AG04450 (cell line): ENCODE measurements around the gene ZFP36L1. TPM values are rescaled to one million over a fixed set of nuclear protein-coding genes. Genes with fewer than 3 reads are reported as not detected.

ENCODE experiments used
- CTCF ChIA-PET: fragments of 300-600, 350-600 bp; formaldehyde crosslinking; extraction: SDS; loops from one replicate; lab custom pipeline; 2022; ENCODE audit warnings: antibody characterized with exemption, inconsistent platforms; lab: Charles Lee
- POLR2A ChIA-PET: fragments of 350-600 bp; formaldehyde crosslinking; extraction: SDS; loops from one replicate; lab custom pipeline; 2021; ENCODE audit warnings: antibody characterized with exemption, inconsistent platforms; lab: Yijun Ruan, JAX
- DNase-seq: peaks from one replicate; pipeline ENCODE4 v3.0.0-alpha.2; 2011; ENCODE audit warnings: low read depth, low spot score
- H3K27ac ChIP-seq: one replicate; pipeline ENCODE4 v1.5.1; 2012; ENCODE audit warnings: low read depth, low read length, control low read depth
- H3K27me3 ChIP-seq: one replicate; pipeline ENCODE4 v1.6.0; 2012; ENCODE audit warnings: low read length; ENCODE audit not compliant: control insufficient read depth, insufficient read depth
- H3K4me3 ChIP-seq: 2 replicates; pipeline ENCODE4 v1.5.1; 2011; ENCODE audit warnings: mild to moderate bottlenecking, low read depth, low read length, control low read depth
- H3K9me3 ChIP-seq: 2 replicates; pipeline ENCODE4 v1.5.1; 2012; ENCODE audit warnings: low read length; ENCODE audit not compliant: control insufficient read depth, insufficient read depth
- polyA plus RNA-seq: library from polyadenylated mRNA; depleted of rRNA; stranded (reverse); fragments of >200 nt; gene quantifications from 2 replicates; pipeline ENCODE4 v1.2.3, GENCODE V29; 2011
- TF ChIP-seq, protein P1 (sequence below): IDR thresholded peaks from 2 replicates; pipeline ENCODE4 v1.5.1; 2011; ENCODE audit warnings: low read depth, low read length, control low read depth, inconsistent platforms

ZFP36L1 gene
- polyA plus RNA-seq, 1 experiment: 54.4 TPM

- Histone ChIP-seq H3K27ac (no peak overlapping the region), H3K27me3 (no peaks in the 10 kb centered on the region), H3K9me3 (no peaks in the 10 kb centered on the region), H3K4me3 (no peak overlapping the region)
- ChIA-PET POLR2A (no interaction called here), CTCF (no interaction called here)
- TF ChIP-seq, protein P1, sequence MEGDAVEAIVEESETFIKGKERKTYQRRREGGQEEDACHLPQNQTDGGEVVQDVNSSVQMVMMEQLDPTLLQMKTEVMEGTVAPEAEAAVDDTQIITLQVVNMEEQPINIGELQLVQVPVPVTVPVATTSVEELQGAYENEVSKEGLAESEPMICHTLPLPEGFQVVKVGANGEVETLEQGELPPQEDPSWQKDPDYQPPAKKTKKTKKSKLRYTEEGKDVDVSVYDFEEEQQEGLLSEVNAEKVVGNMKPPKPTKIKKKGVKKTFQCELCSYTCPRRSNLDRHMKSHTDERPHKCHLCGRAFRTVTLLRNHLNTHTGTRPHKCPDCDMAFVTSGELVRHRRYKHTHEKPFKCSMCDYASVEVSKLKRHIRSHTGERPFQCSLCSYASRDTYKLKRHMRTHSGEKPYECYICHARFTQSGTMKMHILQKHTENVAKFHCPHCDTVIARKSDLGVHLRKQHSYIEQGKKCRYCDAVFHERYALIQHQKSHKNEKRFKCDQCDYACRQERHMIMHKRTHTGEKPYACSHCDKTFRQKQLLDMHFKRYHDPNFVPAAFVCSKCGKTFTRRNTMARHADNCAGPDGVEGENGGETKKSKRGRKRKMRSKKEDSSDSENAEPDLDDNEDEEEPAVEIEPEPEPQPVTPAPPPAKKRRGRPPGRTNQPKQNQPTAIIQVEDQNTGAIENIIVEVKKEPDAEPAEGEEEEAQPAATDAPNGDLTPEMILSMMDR: no peak
- DNase-seq: no peak
These were observed 43.1 kb downstream of the ZFP36L1 start for GRCh38 chr14:68749487-68750475.

DNA sequence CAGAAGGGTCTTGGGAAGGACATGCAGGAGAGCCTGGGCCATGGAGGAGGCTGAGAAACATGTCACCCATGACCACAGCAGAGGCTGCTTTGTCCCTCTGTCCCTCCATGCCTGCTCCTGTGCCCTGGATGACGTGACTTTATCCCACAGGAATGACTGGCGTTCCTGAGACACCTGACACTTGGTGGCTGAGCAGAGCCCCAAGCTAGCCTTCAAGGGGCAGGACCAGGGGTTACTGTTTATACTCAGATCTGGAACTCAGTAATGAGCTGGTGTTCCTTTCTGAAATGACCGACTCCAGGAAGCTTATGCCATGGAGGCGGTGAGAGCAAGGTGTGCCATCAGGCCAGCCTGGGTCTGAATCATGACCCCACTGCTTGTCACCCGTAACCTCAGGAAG is 44.2 kb downstream of the ZFP36L1 start:
- H3K4me3 ChIP-seq: no peak overlapping the region
- H3K27me3 ChIP-seq: no peaks in the 10 kb centered on the region
- ChIA-PET POLR2A (no interaction called here), CTCF (no interaction called here)
- H3K27ac ChIP-seq: no peak overlapping the region
- no peak for DNase-seq
- no peaks in the 10 kb centered on the region for H3K9me3 ChIP-seq
- TF ChIP-seq, protein P1: no peak

- H3K4me3 ChIP-seq: no peak overlapping the region
- H3K9me3 ChIP-seq: no peaks in the 10 kb centered on the region
- H3K27me3 ChIP-seq: no peaks in the 10 kb centered on the region
- no peak overlapping the region for H3K27ac ChIP-seq
- ChIA-PET CTCF (no interaction called here), POLR2A (no interaction called here)
- TF ChIP-seq, protein P1: no peak
- DNase-seq: no peak
These were observed 44.6 kb downstream of the ZFP36L1 start for GRCh38 chr14:68748260-68748659.

DNA sequence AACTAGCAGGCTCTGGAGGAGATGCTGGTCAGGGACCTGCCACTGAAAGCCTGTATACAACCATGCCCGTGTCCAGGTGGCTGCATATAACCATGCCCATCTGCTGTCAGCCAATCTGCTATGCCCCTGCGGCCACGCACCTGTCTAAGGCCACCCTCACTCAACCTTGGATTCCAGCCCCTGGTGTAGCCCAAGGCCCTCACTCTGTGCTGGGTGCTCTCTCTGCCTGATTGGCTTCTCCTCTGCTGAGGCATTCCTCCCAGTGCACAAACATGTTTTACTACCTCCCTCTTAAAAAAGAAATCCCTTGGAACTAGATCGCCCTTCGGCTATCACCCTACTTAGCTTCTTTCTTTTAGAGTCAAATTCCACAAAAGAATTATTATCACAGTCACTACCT is 45.5 kb downstream of the ZFP36L1 start:
- POLR2A ChIA-PET: no interaction called here
- CTCF ChIA-PET: no interaction called here
- DNase-seq: no peak
- H3K9me3 ChIP-seq: no peaks in the 10 kb centered on the region
- TF ChIP-seq, protein P1: no peak
- no peak overlapping the region for H3K27ac ChIP-seq
- no peak overlapping the region for H3K4me3 ChIP-seq
- no peaks in the 10 kb centered on the region for H3K27me3 ChIP-seq

GRCh38 chr14:68744613-68745012 is 48.3 kb downstream of the ZFP36L1 start:
- no peaks in the 10 kb centered on the region for H3K27me3 ChIP-seq
- no peak overlapping the region for H3K4me3 ChIP-seq
- POLR2A ChIA-PET: no interaction called here
- peaks cover 5% of the 10 kb centered on the region; the same call in 1 of the 2 replicates for H3K9me3 ChIP-seq
- DNase-seq: no peak
- TF ChIP-seq, protein P1: no peak
- CTCF ChIA-PET: no interaction called here
- no peak overlapping the region for H3K27ac ChIP-seq
